Measurements from ENCODE around the gene NOL9. TPM values are rescaled to one million over a fixed set of nuclear protein-coding genes. Genes with fewer than 3 reads are reported as not detected.

Gene NOL9
- polyA plus RNA-seq, 1 donor: 12.6 TPM

Other genes starting within 250 kb of the NOL9 start
- 28.8 TPM for gene ACOT7, start 160.7 kb downstream of the NOL9 start, polyA plus RNA-seq
- gene HES2, start 134.6 kb downstream of the NOL9 start, polyA plus RNA-seq: 0.75 TPM
- 256 TPM for gene ESPN, start 129.7 kb downstream of the NOL9 start, polyA plus RNA-seq
- gene TNFRSF25, start 88.3 kb downstream of the NOL9 start, polyA plus RNA-seq: 55.2 TPM
- gene PLEKHG5, start 62.8 kb downstream of the NOL9 start, polyA plus RNA-seq: 17.2 TPM
- 0.27 TPM for gene TAS1R1, start 794 bp upstream of the NOL9 start, polyA plus RNA-seq
- gene ZBTB48, start 25.5 kb upstream of the NOL9 start, polyA plus RNA-seq: 38.2 TPM
- gene KLHL21, start 48.4 kb upstream of the NOL9 start, polyA plus RNA-seq: 9.4 TPM
- gene PHF13, start 59.2 kb upstream of the NOL9 start, polyA plus RNA-seq: 15.1 TPM
- 16.2 TPM for gene THAP3, start 70.4 kb upstream of the NOL9 start, polyA plus RNA-seq
- gene DNAJC11, start 147.3 kb upstream of the NOL9 start, polyA plus RNA-seq: 43.6 TPM
- 67.9 TPM for gene CAMTA1, start 230.9 kb upstream of the NOL9 start, polyA plus RNA-seq